HEK293 (cell line): ENCODE measurements around the gene SCRT2.

Experiments
- MYNN ChIP-seq: fragments of 450-650 bp; formaldehyde crosslinking; IDR thresholded peaks from 2 replicates; pipeline ENCODE4 v1.5.1; 2016; ENCODE audit warnings: missing biosample characterization, missing genetic modification characterization, borderline replicate concordance
- PBX3 ChIP-seq: sonication (generic); formaldehyde crosslinking; IDR thresholded peaks from 2 replicates; pipeline ENCODE4 v1.8.1; 2022; ENCODE audit warnings: mild to moderate bottlenecking, moderate library complexity, missing genetic modification reagents
- REPIN1 ChIP-seq: fragments of 450-650 bp; formaldehyde crosslinking; IDR thresholded peaks from 2 replicates; pipeline ENCODE4 v1.5.1; 2017; ENCODE audit warnings: missing biosample characterization, missing genetic modification characterization, low read depth
- REST ChIP-seq: fragments of 450-650 bp; formaldehyde crosslinking; IDR thresholded peaks from 2 replicates; pipeline ENCODE4 v1.5.1; 2016; ENCODE audit warnings: missing biosample characterization, missing genetic modification characterization
- SP3 ChIP-seq: fragments of 450-650 bp; formaldehyde crosslinking; IDR thresholded peaks from 2 replicates; pipeline ENCODE4 v1.5.1; 2016; ENCODE audit warnings: missing biosample characterization, missing genetic modification characterization
- ZBTB49 ChIP-seq: fragments of 450-650 bp; formaldehyde crosslinking; IDR thresholded peaks from 2 replicates; pipeline ENCODE4 v1.5.1; 2016; ENCODE audit warnings: missing biosample characterization, missing genetic modification characterization, low read depth
- ZNF114 ChIP-seq: fragments of 450-650 bp; formaldehyde crosslinking; IDR thresholded peaks from 2 replicates; pipeline ENCODE4 v1.5.0; 2017; ENCODE audit warnings: missing biosample characterization, missing genetic modification characterization
- ZNF121 ChIP-seq: fragments of 450-650 bp; formaldehyde crosslinking; IDR thresholded peaks from 2 replicates; pipeline ENCODE4 v1.5.1; 2016; ENCODE audit warnings: missing biosample characterization, missing genetic modification characterization
- ZNF19 ChIP-seq: fragments of 450-650 bp; formaldehyde crosslinking; IDR thresholded peaks from 2 replicates; pipeline ENCODE4; 2016; ENCODE audit warnings: missing biosample characterization, missing genetic modification characterization, low read depth
- ZNF202 ChIP-seq: fragments of 450-650 bp; formaldehyde crosslinking; IDR thresholded peaks from 2 replicates; pipeline ENCODE4 v1.5.1; 2016; ENCODE audit warnings: missing biosample characterization, missing genetic modification characterization, borderline replicate concordance
- ZNF211 ChIP-seq: fragments of 450-650 bp; formaldehyde crosslinking; IDR thresholded peaks from 2 replicates; pipeline ENCODE4 v1.5.1; 2016; ENCODE audit warnings: low read depth, missing biosample characterization, missing genetic modification characterization
- ZNF23 ChIP-seq: fragments of 450-650 bp; formaldehyde crosslinking; IDR thresholded peaks from 2 replicates; pipeline ENCODE4 v1.5.1; 2016; ENCODE audit warnings: missing biosample characterization, missing genetic modification characterization, borderline replicate concordance
- ZNF302 ChIP-seq: fragments of 450-650 bp; formaldehyde crosslinking; IDR thresholded peaks from 2 replicates; pipeline ENCODE4 v1.5.1; 2016; ENCODE audit warnings: missing biosample characterization, missing genetic modification characterization, low read depth
- ZNF416 ChIP-seq: fragments of 450-650 bp; formaldehyde crosslinking; IDR thresholded peaks from 2 replicates; pipeline ENCODE4 v1.5.1; 2016; ENCODE audit warnings: missing biosample characterization, missing genetic modification characterization
- ZNF449 ChIP-seq: fragments of 450-650 bp; formaldehyde crosslinking; IDR thresholded peaks from 2 replicates; pipeline ENCODE4 v1.5.1; 2017; ENCODE audit warnings: missing biosample characterization, mild to moderate bottlenecking, missing genetic modification characterization, moderate library complexity
- ZNF510 ChIP-seq: fragments of 450-650 bp; formaldehyde crosslinking; IDR thresholded peaks from 2 replicates; pipeline ENCODE4 v1.5.1; 2018; ENCODE audit warnings: mild to moderate bottlenecking, missing genetic modification characterization, missing biosample characterization; ENCODE audit not compliant: insufficient replicate concordance
- ZNF514 ChIP-seq: fragments of 450-650 bp; formaldehyde crosslinking; IDR thresholded peaks from 2 replicates; pipeline ENCODE4 v1.5.1; 2016; ENCODE audit warnings: missing biosample characterization, missing genetic modification characterization
- ZNF561 ChIP-seq: fragments of 450-650 bp; IDR thresholded peaks from 2 replicates; pipeline ENCODE4 v1.5.1; 2018; ENCODE audit warnings: missing biosample characterization, missing genetic modification characterization, borderline replicate concordance
- ZNF571 ChIP-seq: fragments of 450-650 bp; formaldehyde crosslinking; IDR thresholded peaks from 2 replicates; pipeline ENCODE4 v1.5.0; 2017; ENCODE audit warnings: missing biosample characterization, missing genetic modification characterization
- ZNF585B ChIP-seq: fragments of 450-650 bp; formaldehyde crosslinking; IDR thresholded peaks from 2 replicates; pipeline ENCODE4 v1.5.1; 2016; ENCODE audit warnings: missing biosample characterization, missing genetic modification characterization
- ZNF677 ChIP-seq: fragments of 450-650 bp; IDR thresholded peaks from 2 replicates; pipeline ENCODE4 v1.5.0; 2018; ENCODE audit warnings: missing biosample characterization, mild to moderate bottlenecking, missing genetic modification characterization, moderate library complexity
- ZNF692 ChIP-seq: fragments of 450-650 bp; formaldehyde crosslinking; IDR thresholded peaks from 2 replicates; pipeline ENCODE4 v1.5.1; 2016; ENCODE audit warnings: missing biosample characterization, missing genetic modification characterization
- ZNF704 ChIP-seq: fragments of 450-650 bp; formaldehyde crosslinking; IDR thresholded peaks from 2 replicates; pipeline ENCODE4 v1.5.1; 2016; ENCODE audit warnings: missing biosample characterization, missing genetic modification characterization
- ZNF707 ChIP-seq: fragments of 450-650 bp; formaldehyde crosslinking; IDR thresholded peaks from 2 replicates; pipeline ENCODE4 v1.5.1; 2016; ENCODE audit warnings: missing biosample characterization, missing genetic modification characterization
- ZNF768 ChIP-seq: fragments of 450-650 bp; formaldehyde crosslinking; IDR thresholded peaks from 2 replicates; pipeline ENCODE4 v1.5.1; 2018; ENCODE audit warnings: missing biosample characterization, mild to moderate bottlenecking, missing genetic modification characterization
- ZNF785 ChIP-seq: fragments of 450-650 bp; formaldehyde crosslinking; IDR thresholded peaks from 2 replicates; pipeline ENCODE4 v1.5.1; 2016; ENCODE audit warnings: missing biosample characterization, missing genetic modification characterization
- ZNF792 ChIP-seq: fragments of 450-650 bp; formaldehyde crosslinking; IDR thresholded peaks from 2 replicates; pipeline ENCODE4 v1.5.1; 2016; ENCODE audit warnings: missing biosample characterization, missing genetic modification characterization
- ZSCAN16 ChIP-seq: fragments of 450-650 bp; formaldehyde crosslinking; IDR thresholded peaks from 2 replicates; pipeline ENCODE4 v1.5.1; 2016; ENCODE audit warnings: missing biosample characterization, missing genetic modification characterization
- ZSCAN30 ChIP-seq: fragments of 450-650 bp; IDR thresholded peaks from 2 replicates; pipeline ENCODE4 v1.5.1; 2018; ENCODE audit warnings: missing biosample characterization, mild to moderate bottlenecking, missing genetic modification characterization, moderate library complexity

Gene SCRT2

GRCh38 chr20:653590-654416 is 21.8 kb downstream of the SCRT2 start (continued):
- no peak for TF ChIP-seq ZNF704 (tag by site-specific recombination)
- TF ChIP-seq ZSCAN30 (tag by site-specific recombination), result no peak
- no peak for TF ChIP-seq ZNF792
- TF ChIP-seq ZNF416 (tag by site-specific recombination), result no peak
- TF ChIP-seq PBX3 (CRISPR knock-in tag), result no peak
- no peak for TF ChIP-seq ZNF211 (tag by site-specific recombination)
- TF ChIP-seq REPIN1 (tag by site-specific recombination), result no peak; the same call in 1 of the 2 replicates
- no peak for TF ChIP-seq ZNF692 (tag by site-specific recombination)
- no peak for TF ChIP-seq ZNF585B
- no peak for TF ChIP-seq ZNF302
- no peak for TF ChIP-seq ZNF121 (tag by site-specific recombination)
- TF ChIP-seq ZNF677 (tag by site-specific recombination), result no peak
- TF ChIP-seq ZNF19 (tag by site-specific recombination), result no peak
- no peak for TF ChIP-seq ZNF114
- no peak for TF ChIP-seq ZNF785 (tag by site-specific recombination)
- no peak for TF ChIP-seq ZNF571 (tag by site-specific recombination)
- no peak for TF ChIP-seq MYNN (tag by site-specific recombination)
- no peak for TF ChIP-seq ZNF561 (tag by site-specific recombination)
- TF ChIP-seq REST (tag by site-specific recombination), result no peak
- no peak for TF ChIP-seq ZNF514 (tag by site-specific recombination)
- no peak for TF ChIP-seq ZNF707 (tag by site-specific recombination)
- TF ChIP-seq ZBTB49 (tag by site-specific recombination), result no peak
- peak; percentile 38; the same call in 1 of the 2 replicates for TF ChIP-seq ZNF449 (tag by site-specific recombination)
- TF ChIP-seq ZNF768 (tag by site-specific recombination), result no peak
- TF ChIP-seq ZNF510 (tag by site-specific recombination), result no peak
- TF ChIP-seq SP3, result no peak
- no peak for TF ChIP-seq ZNF202 (tag by site-specific recombination)
- TF ChIP-seq ZNF23 (tag by site-specific recombination), result no peak
- TF ChIP-seq ZSCAN16 (tag by site-specific recombination), result no peak
